Measurements from ENCODE around the gene SMIM32.

GRCh38 chr5:136164226-136164625 is 28.7 kb downstream of the SMIM32 start:
- TF ChIP-seq CTCF (IDR thresholded peaks at IDR 0.05) (no peak), POLR2A (IDR thresholded peaks at IDR 0.05; ENCODE audit: low read depth) (no peak)
